ENCODE data around the gene IGLON5.
A peak's percentile ranks its signal among the peaks of the same experiment; 100 is the strongest.

DNA sequence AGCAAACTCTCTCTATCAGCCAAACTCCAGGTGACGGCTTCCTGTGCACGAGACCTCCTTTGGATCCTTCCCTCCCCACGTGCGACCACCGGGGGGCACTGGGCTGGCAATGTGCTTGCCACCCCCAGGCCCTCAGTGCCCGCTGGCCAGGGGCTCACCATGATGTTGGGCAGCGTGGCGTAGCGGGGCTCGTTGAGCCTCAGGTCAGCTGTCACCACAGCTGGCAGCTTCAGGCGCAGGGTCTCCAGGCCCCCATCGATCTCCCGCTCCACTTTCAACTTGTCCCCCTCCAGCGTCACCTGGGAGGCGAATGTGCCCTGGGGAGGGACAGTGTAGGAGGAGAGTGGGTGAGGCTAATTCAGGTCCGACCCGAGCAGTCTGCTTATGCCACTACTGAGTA is 35.3 kb downstream of the IGLON5 start:
- TF ChIP-seq, protein P1, sequence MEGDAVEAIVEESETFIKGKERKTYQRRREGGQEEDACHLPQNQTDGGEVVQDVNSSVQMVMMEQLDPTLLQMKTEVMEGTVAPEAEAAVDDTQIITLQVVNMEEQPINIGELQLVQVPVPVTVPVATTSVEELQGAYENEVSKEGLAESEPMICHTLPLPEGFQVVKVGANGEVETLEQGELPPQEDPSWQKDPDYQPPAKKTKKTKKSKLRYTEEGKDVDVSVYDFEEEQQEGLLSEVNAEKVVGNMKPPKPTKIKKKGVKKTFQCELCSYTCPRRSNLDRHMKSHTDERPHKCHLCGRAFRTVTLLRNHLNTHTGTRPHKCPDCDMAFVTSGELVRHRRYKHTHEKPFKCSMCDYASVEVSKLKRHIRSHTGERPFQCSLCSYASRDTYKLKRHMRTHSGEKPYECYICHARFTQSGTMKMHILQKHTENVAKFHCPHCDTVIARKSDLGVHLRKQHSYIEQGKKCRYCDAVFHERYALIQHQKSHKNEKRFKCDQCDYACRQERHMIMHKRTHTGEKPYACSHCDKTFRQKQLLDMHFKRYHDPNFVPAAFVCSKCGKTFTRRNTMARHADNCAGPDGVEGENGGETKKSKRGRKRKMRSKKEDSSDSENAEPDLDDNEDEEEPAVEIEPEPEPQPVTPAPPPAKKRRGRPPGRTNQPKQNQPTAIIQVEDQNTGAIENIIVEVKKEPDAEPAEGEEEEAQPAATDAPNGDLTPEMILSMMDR (optimal IDR thresholded peaks at IDR 0.05 in 1 of 3, IDR thresholded peaks at IDR 0.05 in 1 of 3, conservative IDR thresholded peaks at IDR 0.05 in 1 of 3; ENCODE audit: extremely low read depth in 1 of 3, insufficient read depth in 2 of 3, low read length in 3 of 3) = peak in 1 of 3 experiments; percentile 15
- no peak for TF ChIP-seq EZH2 (IDR thresholded peaks at IDR 0.05; ENCODE audit: low read length)
